HG03280 (cell line): ENCODE measurements around the gene MUSTN1.

Source experiments
- ATAC-seq: cut with Tn5 transposase; IDR thresholded peaks from one replicate; pipeline ENCODE4 v1.9.1; 2021; ENCODE audit warnings: mild to moderate bottlenecking, moderate library complexity; ENCODE audit not compliant: unreplicated experiment

Gene MUSTN1

GRCh38 chr3:52834871-52835501, at the start of gene MUSTN1:
TSS of gene MUSTN1 (minus strand) at chr3:52835019. CDS start at chr3:52834948, 71 bp downstream.
- no peak for ATAC-seq

- no peak for ATAC-seq
Observed at GRCh38 chr3:52882377-52882776, 47.6 kb upstream of the MUSTN1 start.

- ATAC-seq, result no peak
Observed at GRCh38 chr3:52881871-52882270, 47.1 kb upstream of the MUSTN1 start.

- ATAC-seq, result no peak
Observed at GRCh38 chr3:52880474-52880873, 45.7 kb upstream of the MUSTN1 start.

GRCh38 chr3:52880047-52880446, 45.2 kb upstream of the MUSTN1 start:
- ATAC-seq, result no peak

- ATAC-seq, result no peak
Observed at GRCh38 chr3:52879581-52879980, 44.8 kb upstream of the MUSTN1 start.

GRCh38 chr3:52879090-52879489, 44.3 kb upstream of the MUSTN1 start:
- ATAC-seq, result no peak

- no peak for ATAC-seq
Observed at GRCh38 chr3:52877085-52877484, 42.3 kb upstream of the MUSTN1 start.

- no peak for ATAC-seq
Observed at GRCh38 chr3:52874864-52875587, 40.2 kb upstream of the MUSTN1 start.

- ATAC-seq, result no peak
Observed at GRCh38 chr3:52874160-52874701, 39.4 kb upstream of the MUSTN1 start.

GRCh38 chr3:52873433-52874159, 38.8 kb upstream of the MUSTN1 start:
- ATAC-seq, result no peak

- no peak for ATAC-seq
Observed at GRCh38 chr3:52872245-52872644, 37.4 kb upstream of the MUSTN1 start.

GRCh38 chr3:52871761-52872160, 36.9 kb upstream of the MUSTN1 start:
- ATAC-seq, result no peak

GRCh38 chr3:52870471-52870870, 35.7 kb upstream of the MUSTN1 start:
- no peak for ATAC-seq

- no peak for ATAC-seq
Observed at GRCh38 chr3:52866427-52866826, 31.6 kb upstream of the MUSTN1 start.

- ATAC-seq, result no peak
Observed at GRCh38 chr3:52865994-52866393, 31.2 kb upstream of the MUSTN1 start.

- no peak for ATAC-seq
Observed at GRCh38 chr3:52860424-52860768, 25.6 kb upstream of the MUSTN1 start.

- ATAC-seq, result no peak
Observed at GRCh38 chr3:52859686-52860423, 25.0 kb upstream of the MUSTN1 start.

- ATAC-seq, result no peak
Observed at GRCh38 chr3:52857864-52858263, 23.0 kb upstream of the MUSTN1 start.

GRCh38 chr3:52857133-52857532, 22.3 kb upstream of the MUSTN1 start:
- no peak for ATAC-seq

GRCh38 chr3:52856666-52857065, 21.8 kb upstream of the MUSTN1 start:
- ATAC-seq, result no peak
